ENCODE data around the gene PSMD12.
A peak's percentile ranks its signal among the peaks of the same experiment; 100 is the strongest.

The PSMD12 gene

DNA sequence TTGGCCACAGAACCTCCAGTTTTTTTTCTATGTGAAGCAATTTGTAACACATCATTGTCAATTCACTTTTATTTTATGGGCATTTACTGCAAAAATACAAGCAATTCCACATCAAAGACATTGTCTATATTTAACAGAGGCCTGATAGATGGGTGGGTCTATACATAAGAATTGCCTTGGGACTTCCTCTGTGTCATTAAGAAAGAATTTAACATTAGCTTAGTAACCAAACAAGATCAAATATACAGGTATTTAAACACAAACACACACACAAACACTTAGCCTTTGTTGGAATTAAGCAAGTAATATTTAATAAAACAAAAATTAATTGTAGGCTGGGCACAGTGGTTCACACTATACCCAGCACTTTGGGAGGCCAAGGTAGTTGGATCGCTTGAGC lies 6.4 kb upstream of the PSMD12 start:
- Histone ChIP-seq H3K9ac (ENCODE audit: low read depth, low read length) (no peak overlapping the region), H3K9me3 (ENCODE audit: insufficient read depth, low read depth, low read length) (no peaks in the 10 kb centered on the region), H3K4me1 (ENCODE audit: insufficient read depth, low read length) (peaks cover 7% of the 10 kb centered on the region; the same call in 1 of the 2 replicates), H3K27me3 (ENCODE audit: insufficient read depth, low read length) (no peaks in the 10 kb centered on the region), H3K36me3 (ENCODE audit: insufficient read depth, low read depth, low read length) (no peaks in the 10 kb centered on the region), H3K4me3 (ENCODE audit: low read length) (no peak overlapping the region), H3K27ac (ENCODE audit: low read length) (no peak overlapping the region)

DNA sequence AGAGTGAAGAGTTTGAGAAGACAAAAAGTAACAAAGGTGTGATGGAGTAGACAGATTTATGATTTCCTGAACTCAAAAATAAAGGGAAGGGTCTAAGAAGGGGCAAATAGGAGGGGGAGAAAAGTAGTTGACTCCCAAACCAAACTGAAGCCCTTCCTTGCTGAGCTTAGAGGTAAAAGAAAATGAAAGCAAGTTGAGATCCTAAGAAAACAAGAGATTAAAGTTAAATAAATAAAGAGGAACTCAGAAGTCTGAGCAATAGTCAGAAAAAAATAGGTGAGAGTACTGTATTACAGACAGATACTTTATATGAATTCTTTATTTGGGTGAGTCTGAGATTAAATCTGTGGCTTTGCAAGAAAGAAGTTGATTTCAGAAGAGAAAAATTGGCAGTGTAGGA lies 3.3 kb upstream of the PSMD12 start:
- no peaks in the 10 kb centered on the region for H3K9me3 ChIP-seq (ENCODE audit: insufficient read depth, low read depth, low read length)
- H3K4me3 ChIP-seq (ENCODE audit: low read length): no peak overlapping the region
- no peak overlapping the region for H3K9ac ChIP-seq (ENCODE audit: low read depth, low read length)
- no peaks in the 10 kb centered on the region for H3K27me3 ChIP-seq (ENCODE audit: insufficient read depth, low read length)
- H3K36me3 ChIP-seq (ENCODE audit: insufficient read depth, low read depth, low read length): 0 out of 2 replicates have a peak, but pooled peaks cover 1% of the 10 kb centered on the region
- H3K4me1 ChIP-seq (ENCODE audit: insufficient read depth, low read length): no peaks in the 10 kb centered on the region
- no peak overlapping the region for H3K27ac ChIP-seq (ENCODE audit: low read length)

GRCh38 chr17:67365738-67366192 lies 612 bp downstream of the PSMD12 start:
- H3K36me3 ChIP-seq (ENCODE audit: insufficient read depth, low read depth, low read length): peaks cover 20% of the 10 kb centered on the region
- peak overlapping the region; percentile 20 for H3K27ac ChIP-seq (ENCODE audit: low read length)
- H3K9me3 ChIP-seq (ENCODE audit: insufficient read depth, low read depth, low read length): no peaks in the 10 kb centered on the region
- no peaks in the 10 kb centered on the region for H3K4me1 ChIP-seq (ENCODE audit: insufficient read depth, low read length)
- H3K4me3 ChIP-seq (ENCODE audit: low read length): peak overlapping the region; percentile 80
- H3K27me3 ChIP-seq (ENCODE audit: insufficient read depth, low read length): no peaks in the 10 kb centered on the region
- H3K9ac ChIP-seq (ENCODE audit: low read depth, low read length): peak overlapping the region; percentile 89

- no peaks in the 10 kb centered on the region for H3K27me3 ChIP-seq (ENCODE audit: insufficient read depth, low read length)
- no peaks in the 10 kb centered on the region for H3K9me3 ChIP-seq (ENCODE audit: insufficient read depth, low read depth, low read length)
- peak overlapping the region; percentile 89 for H3K9ac ChIP-seq (ENCODE audit: low read depth, low read length)
- peak overlapping the region; percentile 80 for H3K4me3 ChIP-seq (ENCODE audit: low read length)
- H3K27ac ChIP-seq (ENCODE audit: low read length): no peak overlapping the region
- H3K4me1 ChIP-seq (ENCODE audit: insufficient read depth, low read length): no peaks in the 10 kb centered on the region
- peaks cover 27% of the 10 kb centered on the region for H3K36me3 ChIP-seq (ENCODE audit: insufficient read depth, low read depth, low read length)
Measured at GRCh38 chr17:67364847-67365737, 1.3 kb downstream of the PSMD12 start.

DNA sequence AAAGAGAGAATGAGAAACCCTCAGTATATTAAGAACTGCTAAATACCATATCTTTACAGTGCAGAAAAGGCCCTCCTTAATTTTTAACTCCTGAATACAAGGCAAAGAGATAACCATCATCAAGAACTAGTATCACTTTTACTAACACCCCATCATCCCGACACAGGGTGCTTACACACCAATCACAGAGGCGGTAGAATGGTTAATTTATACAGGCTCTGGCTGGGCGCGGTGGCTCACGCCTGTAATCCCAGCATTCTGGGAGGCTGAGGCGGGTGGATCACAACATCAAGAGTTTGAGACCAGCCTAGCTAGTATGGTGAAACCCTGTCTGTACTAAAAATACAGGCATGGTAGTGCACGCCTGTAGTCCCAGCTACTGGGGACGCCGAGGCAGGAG lies 4.2 kb downstream of the PSMD12 start:
- H3K36me3 ChIP-seq (ENCODE audit: insufficient read depth, low read depth, low read length): peaks cover 43% of the 10 kb centered on the region
- H3K27ac ChIP-seq (ENCODE audit: low read length): no peak overlapping the region
- no peaks in the 10 kb centered on the region for H3K9me3 ChIP-seq (ENCODE audit: insufficient read depth, low read depth, low read length)
- H3K4me1 ChIP-seq (ENCODE audit: insufficient read depth, low read length): no peaks in the 10 kb centered on the region
- no peak overlapping the region for H3K9ac ChIP-seq (ENCODE audit: low read depth, low read length)
- no peak overlapping the region for H3K4me3 ChIP-seq (ENCODE audit: low read length)
- no peaks in the 10 kb centered on the region for H3K27me3 ChIP-seq (ENCODE audit: insufficient read depth, low read length)

GRCh38 chr17:67360880-67361279 lies 5.5 kb downstream of the PSMD12 start:
- no peak overlapping the region for H3K4me3 ChIP-seq (ENCODE audit: low read length)
- peaks cover 53% of the 10 kb centered on the region for H3K36me3 ChIP-seq (ENCODE audit: insufficient read depth, low read depth, low read length)

GRCh38 chr17:67359960-67360791 lies 6.2 kb downstream of the PSMD12 start:
- Histone ChIP-seq H3K4me3 (ENCODE audit: low read length) (no peak overlapping the region), H3K4me1 (ENCODE audit: insufficient read depth, low read length) (no peaks in the 10 kb centered on the region; the same call in 1 of the 2 replicates), H3K9ac (ENCODE audit: low read depth, low read length) (no peak overlapping the region), H3K27me3 (ENCODE audit: insufficient read depth, low read length) (no peaks in the 10 kb centered on the region), H3K36me3 (ENCODE audit: insufficient read depth, low read depth, low read length) (peaks cover 60% of the 10 kb centered on the region), H3K27ac (ENCODE audit: low read length) (no peak overlapping the region), H3K9me3 (ENCODE audit: insufficient read depth, low read depth, low read length) (no peaks in the 10 kb centered on the region)

More at GRCh38 chr17:67360880-67361279, 5.5 kb downstream of the PSMD12 start:
- no peaks in the 10 kb centered on the region for H3K4me1 ChIP-seq (ENCODE audit: insufficient read depth, low read length)
- no peaks in the 10 kb centered on the region for H3K27me3 ChIP-seq (ENCODE audit: insufficient read depth, low read length)
- no peak overlapping the region for H3K27ac ChIP-seq (ENCODE audit: low read length)
- H3K9ac ChIP-seq (ENCODE audit: low read depth, low read length): no peak overlapping the region
- no peaks in the 10 kb centered on the region for H3K9me3 ChIP-seq (ENCODE audit: insufficient read depth, low read depth, low read length)

DNA sequence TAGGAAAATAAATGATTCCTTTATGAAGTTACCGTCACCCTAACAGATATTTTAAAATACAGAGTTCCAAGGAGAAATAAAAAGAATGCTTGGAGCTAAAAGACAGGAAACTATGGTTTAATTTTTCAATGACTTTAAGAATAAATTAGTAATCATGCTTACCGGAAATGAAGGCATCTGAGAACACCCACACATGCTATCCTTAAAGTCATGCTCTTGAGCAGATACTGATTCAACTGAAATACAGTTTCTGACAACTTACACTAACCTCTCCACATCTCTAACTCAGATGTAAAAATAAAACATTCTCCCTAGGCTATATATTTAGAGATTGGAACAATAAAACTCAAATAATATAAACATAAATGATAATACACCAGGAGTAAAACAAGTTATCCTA lies 7.8 kb downstream of the PSMD12 start:
- no peak overlapping the region for H3K27ac ChIP-seq (ENCODE audit: low read length)
- H3K4me3 ChIP-seq (ENCODE audit: low read length): no peak overlapping the region
- H3K36me3 ChIP-seq (ENCODE audit: insufficient read depth, low read depth, low read length): peaks cover 68% of the 10 kb centered on the region
- no peaks in the 10 kb centered on the region for H3K9me3 ChIP-seq (ENCODE audit: insufficient read depth, low read depth, low read length)
- peaks cover 6% of the 10 kb centered on the region; the same call in 1 of the 2 replicates for H3K4me1 ChIP-seq (ENCODE audit: insufficient read depth, low read length)
- no peak overlapping the region for H3K9ac ChIP-seq (ENCODE audit: low read depth, low read length)
- H3K27me3 ChIP-seq (ENCODE audit: insufficient read depth, low read length): no peaks in the 10 kb centered on the region

DNA sequence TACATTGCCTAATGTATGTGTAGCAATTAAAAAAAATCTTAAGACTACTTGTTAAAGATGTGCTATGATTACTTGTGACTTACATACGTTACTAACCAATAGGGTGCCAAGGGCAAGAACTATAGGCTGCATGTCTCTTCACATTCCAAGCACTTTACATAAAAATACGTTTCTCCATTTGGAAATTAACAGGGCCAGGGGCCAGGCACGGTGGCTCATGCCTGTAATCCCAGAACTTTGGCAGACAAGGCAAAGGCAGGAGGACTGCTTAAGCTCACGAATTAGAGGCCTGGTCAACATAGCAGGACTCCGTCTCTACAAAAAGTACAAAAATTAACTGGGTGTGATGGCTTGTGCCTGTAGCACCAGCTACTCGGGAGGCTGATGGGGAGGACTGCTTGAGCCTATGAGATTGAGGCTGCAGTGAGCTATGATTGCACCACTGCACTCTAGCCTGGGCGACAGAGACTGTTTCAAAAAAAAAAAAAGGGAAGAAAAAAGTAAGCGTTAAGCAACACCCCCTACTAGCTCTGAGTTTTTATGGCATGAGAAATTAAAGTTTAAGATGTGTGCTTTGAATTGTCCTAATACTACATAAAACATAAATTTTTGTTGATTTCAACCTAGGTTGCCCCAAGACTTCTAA lies 12.3 kb downstream of the PSMD12 start:
- Histone ChIP-seq H3K36me3 (ENCODE audit: insufficient read depth, low read depth, low read length) (peaks cover 87% of the 10 kb centered on the region), H3K9ac (ENCODE audit: low read depth, low read length) (peak overlapping the region; percentile 45; the same call in 1 of the 2 replicates), H3K27ac (ENCODE audit: low read length) (no peak overlapping the region), H3K27me3 (ENCODE audit: insufficient read depth, low read length) (no peaks in the 10 kb centered on the region), H3K4me1 (ENCODE audit: insufficient read depth, low read length) (peaks cover 6% of the 10 kb centered on the region; the same call in 1 of the 2 replicates), H3K4me3 (ENCODE audit: low read length) (no peak overlapping the region), H3K9me3 (ENCODE audit: insufficient read depth, low read depth, low read length) (no peaks in the 10 kb centered on the region)

DNA sequence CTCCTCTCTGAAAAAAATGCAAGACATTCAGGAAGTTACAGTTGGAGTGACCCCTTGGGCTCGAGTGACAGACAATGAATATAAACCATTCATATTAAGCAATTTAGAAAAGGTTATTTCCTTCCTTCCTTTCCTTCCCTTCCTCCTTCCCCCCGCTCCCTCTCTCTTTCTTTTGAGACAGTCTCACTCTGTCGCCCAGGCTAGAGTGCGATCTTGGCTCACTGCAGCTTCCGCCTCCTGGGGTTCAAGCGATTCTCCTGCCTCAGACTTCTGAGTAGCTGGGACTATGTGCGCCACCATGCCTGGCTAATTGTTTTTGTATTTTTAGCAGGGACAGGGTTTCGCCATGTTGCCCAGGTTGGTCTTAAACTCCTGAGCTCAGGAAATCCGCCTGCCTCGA lies 13.2 kb downstream of the PSMD12 start:
- no peaks in the 10 kb centered on the region for H3K9me3 ChIP-seq (ENCODE audit: insufficient read depth, low read depth, low read length)
- no peaks in the 10 kb centered on the region for H3K27me3 ChIP-seq (ENCODE audit: insufficient read depth, low read length)
- H3K9ac ChIP-seq (ENCODE audit: low read depth, low read length): no peak overlapping the region
- peaks cover 92% of the 10 kb centered on the region for H3K36me3 ChIP-seq (ENCODE audit: insufficient read depth, low read depth, low read length)
- H3K4me3 ChIP-seq (ENCODE audit: low read length): no peak overlapping the region
- no peak overlapping the region for H3K27ac ChIP-seq (ENCODE audit: low read length)
- H3K4me1 ChIP-seq (ENCODE audit: insufficient read depth, low read length): peaks cover 6% of the 10 kb centered on the region; the same call in 1 of the 2 replicates

GRCh38 chr17:67349420-67349819 lies 17.0 kb downstream of the PSMD12 start:
- Histone ChIP-seq H3K27ac (ENCODE audit: low read length) (no peak overlapping the region), H3K36me3 (ENCODE audit: insufficient read depth, low read depth, low read length) (peaks cover 91% of the 10 kb centered on the region), H3K9ac (ENCODE audit: low read depth, low read length) (no peak overlapping the region), H3K27me3 (ENCODE audit: insufficient read depth, low read length) (no peaks in the 10 kb centered on the region), H3K9me3 (ENCODE audit: insufficient read depth, low read depth, low read length) (no peaks in the 10 kb centered on the region), H3K4me1 (ENCODE audit: insufficient read depth, low read length) (peaks cover 4% of the 10 kb centered on the region; the same call in 1 of the 2 replicates), H3K4me3 (ENCODE audit: low read length) (no peak overlapping the region)

All from iPS-20b (cell line).